Measurements from ENCODE around the gene APRT. TPM values are rescaled to one million over a fixed set of nuclear protein-coding genes. Genes with fewer than 3 reads are reported as not detected.

The APRT gene
- total and polyA plus RNA-seq, 2 of the 8 experiments (the other 6 are each of a cell fraction or from before 2014, with no cell fraction given): 221 to 267 TPM

DNA sequence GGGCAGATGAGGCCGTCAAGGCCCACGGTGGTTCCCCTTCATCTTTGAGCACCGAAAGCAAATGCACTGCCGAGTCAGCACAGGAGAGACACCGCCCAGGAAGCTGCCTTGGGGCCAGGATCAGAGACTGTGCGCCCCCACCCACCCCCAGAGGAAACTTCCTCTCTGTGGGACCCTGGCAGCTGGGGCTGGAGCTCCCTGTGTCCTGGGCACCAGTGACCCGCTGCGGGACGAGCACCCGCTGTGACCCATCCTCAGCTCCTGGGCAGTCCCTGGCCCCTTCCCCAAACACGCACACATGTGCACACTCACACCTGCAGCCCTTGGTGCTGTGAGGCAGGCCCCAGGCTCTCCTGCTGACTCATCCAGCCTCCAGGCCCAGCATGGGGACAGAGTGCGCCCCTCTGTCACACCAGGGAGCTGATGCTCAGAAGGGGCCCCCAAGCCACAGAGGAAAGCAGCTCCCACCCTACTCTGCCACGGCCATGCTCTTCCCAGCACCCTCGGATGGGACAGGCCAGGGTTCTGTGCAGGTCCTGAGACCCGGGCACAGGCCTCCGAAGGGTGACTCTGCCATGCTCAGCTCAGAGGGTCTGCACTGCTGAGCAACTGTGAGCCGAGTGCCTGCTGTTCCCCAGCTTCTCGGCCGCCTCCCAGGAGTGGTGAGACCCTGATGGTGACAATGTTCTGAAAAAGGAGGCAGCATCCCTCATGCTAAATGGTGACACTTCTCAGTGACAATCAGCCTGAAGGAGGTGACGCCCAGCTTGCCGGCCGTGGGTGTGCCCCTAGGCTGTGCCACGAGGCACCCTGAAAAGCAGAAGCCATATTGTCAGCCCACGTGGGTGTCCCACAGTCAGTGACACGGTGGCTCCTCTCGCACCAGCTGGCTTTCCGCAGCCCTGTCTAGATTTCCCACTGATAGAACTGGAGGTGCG lies 30.3 kb downstream of the APRT start (continued):
- TF ChIP-seq ZNF274 (IDR thresholded peaks at IDR 0.05; ENCODE audit: borderline replicate concordance, extremely low read depth, low read length) (no peak), POLR2A (IDR thresholded peaks at IDR 0.05; ENCODE audit: control extremely low read depth in 1 of 2, low read depth in 2 of 2, low read length in 2 of 2) (no peak), BCL11A (IDR thresholded peaks at IDR 0.05; ENCODE audit: low read depth in 2 of 2, low read length in 2 of 2) (no peak), POU5F1 (IDR thresholded peaks at IDR 0.05; ENCODE audit: low read depth, low read length) (no peak)
- TF ChIP-seq, protein P1, sequence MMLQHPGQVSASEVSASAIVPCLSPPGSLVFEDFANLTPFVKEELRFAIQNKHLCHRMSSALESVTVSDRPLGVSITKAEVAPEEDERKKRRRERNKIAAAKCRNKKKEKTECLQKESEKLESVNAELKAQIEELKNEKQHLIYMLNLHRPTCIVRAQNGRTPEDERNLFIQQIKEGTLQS (IDR thresholded peaks at IDR 0.05; ENCODE audit: insufficient read depth, low read depth, low read length): no peak

All from H1 (cell line).